DOHH2 (cell line): Measurements from ENCODE around the gene SLC11A1.

Experiments used
- H3F3A ChIP-seq: fragments of 200-600 bp; sonication (generic), shearing (Covaris generic); 2 replicates; pipeline ENCODE4 v1.6.0; 2016; ENCODE audit warnings: antibody characterized with exemption, mild to moderate bottlenecking; ENCODE audit not compliant: control insufficient read depth, insufficient read depth
- H3K27ac ChIP-seq: fragments of 200-600 bp; sonication (generic); 2 replicates; pipeline ENCODE4 v1.5.1; 2014; ENCODE audit warnings: low read depth, mild to moderate bottlenecking, low read length, moderate library complexity
- H3K27me3 ChIP-seq: fragments of 200-600 bp; sonication (generic); 2 replicates; pipeline ENCODE4 v1.6.1; 2014; ENCODE audit warnings: mild to moderate bottlenecking, low read length, mixed read lengths; ENCODE audit not compliant: control insufficient read depth
- H3K36me3 ChIP-seq: fragments of 200-600 bp; sonication (generic); 2 replicates; pipeline ENCODE4 v1.6.1; 2014; ENCODE audit warnings: mild to moderate bottlenecking, low read length, moderate library complexity, mixed read lengths; ENCODE audit not compliant: control insufficient read depth
- H3K4me1 ChIP-seq: fragments of 200-600 bp; sonication (generic); 2 replicates; pipeline ENCODE4 v1.6.1; 2014; ENCODE audit warnings: mild to moderate bottlenecking, low read length, mixed read lengths; ENCODE audit not compliant: control insufficient read depth
- H3K4me2 ChIP-seq: fragments of 200-600 bp; sonication (generic); 2 replicates; pipeline ENCODE4 v1.6.0; 2014; ENCODE audit warnings: mild to moderate bottlenecking, low read length, moderate library complexity
- H3K4me3 ChIP-seq: fragments of 200-600 bp; sonication (generic); 2 replicates; pipeline ENCODE4 v1.5.1; 2014; ENCODE audit warnings: mild to moderate bottlenecking, low read length, mixed read lengths
- H3K79me2 ChIP-seq: fragments of 200-600 bp; sonication (generic); 2 replicates; pipeline ENCODE4 v1.6.1; 2014; ENCODE audit warnings: mild to moderate bottlenecking, low read length, mixed read lengths; ENCODE audit not compliant: control insufficient read depth
- H3K9me2 ChIP-seq: fragments of 200-600 bp; sonication (generic); replicated peaks from 2 replicates; pipeline ENCODE4 v1.6.1; 2014; ENCODE audit warnings: mild to moderate bottlenecking, low read length, mixed read lengths; ENCODE audit not compliant: control insufficient read depth
- H3K9me3 ChIP-seq: fragments of 200-600 bp; sonication (generic); 2 replicates; pipeline ENCODE4 v1.6.1; 2014; ENCODE audit warnings: antibody characterized with exemption, low read length, mixed read lengths; ENCODE audit not compliant: control insufficient read depth, insufficient read depth
- H4K20me1 ChIP-seq: fragments of 200-600 bp; sonication (generic); 2 replicates; pipeline ENCODE4 v1.6.0; 2014; ENCODE audit warnings: low read depth, mild to moderate bottlenecking, antibody characterized with exemption, low read length, moderate library complexity; ENCODE audit not compliant: control insufficient read depth, insufficient read depth
- CTCF ChIP-seq: fragments of 200-600 bp; sonication (generic); IDR thresholded peaks from one replicate; pipeline ENCODE4 v1.5.1; 2014; ENCODE audit warnings: antibody characterized with exemption, mild to moderate bottlenecking, low read depth, low read length; ENCODE audit not compliant: poor library complexity, severe bottlenecking
- EZH2phosphoT487 ChIP-seq: fragments of 200-600 bp; sonication (generic); IDR thresholded peaks from 2 replicates; pipeline ENCODE4 v1.6.1; 2017; ENCODE audit warnings: borderline replicate concordance, mild to moderate bottlenecking, antibody characterized with exemption, low read length, moderate library complexity, mixed read lengths

The SLC11A1 gene

GRCh38 chr2:218429911-218430692 lies 48.0 kb downstream of the SLC11A1 start:
- Histone ChIP-seq H3K9me2 (no peaks in the 10 kb centered on the region), H3K79me2 (no peaks in the 10 kb centered on the region), H3K4me1 (no peaks in the 10 kb centered on the region), H4K20me1 (no peaks in the 10 kb centered on the region), H3K27me3 (peaks cover 14% of the 10 kb centered on the region; the same call in 1 of the 2 replicates), H3K36me3 (no peaks in the 10 kb centered on the region), H3K27ac (no peak overlapping the region), H3K9me3 (no peaks in the 10 kb centered on the region), H3K4me2 (no peak overlapping the region), H3K4me3 (no peak overlapping the region), H3F3A (no peaks in the 10 kb centered on the region)
- no peak for TF ChIP-seq CTCF
- no peak for TF ChIP-seq EZH2phosphoT487

GRCh38 chr2:218430721-218431120 lies 48.6 kb downstream of the SLC11A1 start:
- Histone ChIP-seq H4K20me1 (no peaks in the 10 kb centered on the region), H3K36me3 (no peaks in the 10 kb centered on the region), H3K79me2 (no peaks in the 10 kb centered on the region), H3F3A (no peaks in the 10 kb centered on the region), H3K4me2 (no peak overlapping the region), H3K9me3 (no peaks in the 10 kb centered on the region), H3K4me1 (no peaks in the 10 kb centered on the region), H3K27ac (no peak overlapping the region), H3K4me3 (no peak overlapping the region), H3K27me3 (peaks cover 14% of the 10 kb centered on the region; the same call in 1 of the 2 replicates), H3K9me2 (no peaks in the 10 kb centered on the region)
- TF ChIP-seq CTCF: no peak
- no peak for TF ChIP-seq EZH2phosphoT487

DNA sequence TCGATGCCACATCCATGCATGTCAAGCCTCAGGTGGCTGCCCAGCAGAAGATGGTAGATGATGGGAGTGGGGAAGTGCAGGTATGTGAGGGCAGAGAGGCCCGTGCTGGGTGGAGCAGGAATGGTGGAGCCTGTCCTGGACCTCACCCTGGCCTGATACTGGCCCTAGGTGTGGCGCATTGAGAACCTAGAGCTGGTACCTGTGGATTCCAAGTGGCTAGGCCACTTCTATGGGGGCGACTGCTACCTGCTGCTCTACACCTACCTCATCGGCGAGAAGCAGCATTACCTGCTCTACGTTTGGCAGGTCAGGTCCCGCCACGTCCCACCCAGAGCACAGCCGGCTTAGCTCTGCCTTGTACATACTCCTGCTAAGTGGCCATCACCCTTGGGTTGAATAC lies 49.8 kb downstream of the SLC11A1 start:
- H3K27ac ChIP-seq: no peak overlapping the region

More for the DNA sequence above, 49.8 kb downstream of the SLC11A1 start:
- TF ChIP-seq CTCF: no peak
- no peak for TF ChIP-seq EZH2phosphoT487
- Histone ChIP-seq H3K9me2 (no peaks in the 10 kb centered on the region), H3K9me3 (no peaks in the 10 kb centered on the region), H3K4me3 (no peak overlapping the region), H3K27me3 (peaks cover 14% of the 10 kb centered on the region; the same call in 1 of the 2 replicates), H3K4me2 (no peak overlapping the region), H3F3A (no peaks in the 10 kb centered on the region), H3K36me3 (no peaks in the 10 kb centered on the region), H3K4me1 (no peaks in the 10 kb centered on the region), H4K20me1 (no peaks in the 10 kb centered on the region), H3K79me2 (no peaks in the 10 kb centered on the region)
